Mammary epithelial cell (primary cell): ENCODE results near the gene CLCN7.

Experiments used
- EZH2 ChIP-seq: IDR thresholded peaks from 2 replicates; pipeline ENCODE4 v1.6.1; 2012; ENCODE audit warnings: low read length, inconsistent platforms, borderline replicate concordance
- TF ChIP-seq, protein P1 (sequence below), 2 donors: IDR thresholded peaks in 1 of 2; conservative IDR thresholded peaks in 1 of 2; 2 replicates each; pipeline ENCODE4 v1.5.1; 2011 to 2012; ENCODE audit warnings: inconsistent platforms in 2 of 2, low read length in 2 of 2, mild to moderate bottlenecking in 2 of 2, control low read depth in 1 of 2, low read depth in 1 of 2; ENCODE audit not compliant: insufficient read depth in 1 of 2; ENCODE audit errors: extremely low read depth in 1 of 2

GRCh38 chr16:1450841-1451240 is 24.0 kb downstream of the CLCN7 start:
- TF ChIP-seq, protein P1, sequence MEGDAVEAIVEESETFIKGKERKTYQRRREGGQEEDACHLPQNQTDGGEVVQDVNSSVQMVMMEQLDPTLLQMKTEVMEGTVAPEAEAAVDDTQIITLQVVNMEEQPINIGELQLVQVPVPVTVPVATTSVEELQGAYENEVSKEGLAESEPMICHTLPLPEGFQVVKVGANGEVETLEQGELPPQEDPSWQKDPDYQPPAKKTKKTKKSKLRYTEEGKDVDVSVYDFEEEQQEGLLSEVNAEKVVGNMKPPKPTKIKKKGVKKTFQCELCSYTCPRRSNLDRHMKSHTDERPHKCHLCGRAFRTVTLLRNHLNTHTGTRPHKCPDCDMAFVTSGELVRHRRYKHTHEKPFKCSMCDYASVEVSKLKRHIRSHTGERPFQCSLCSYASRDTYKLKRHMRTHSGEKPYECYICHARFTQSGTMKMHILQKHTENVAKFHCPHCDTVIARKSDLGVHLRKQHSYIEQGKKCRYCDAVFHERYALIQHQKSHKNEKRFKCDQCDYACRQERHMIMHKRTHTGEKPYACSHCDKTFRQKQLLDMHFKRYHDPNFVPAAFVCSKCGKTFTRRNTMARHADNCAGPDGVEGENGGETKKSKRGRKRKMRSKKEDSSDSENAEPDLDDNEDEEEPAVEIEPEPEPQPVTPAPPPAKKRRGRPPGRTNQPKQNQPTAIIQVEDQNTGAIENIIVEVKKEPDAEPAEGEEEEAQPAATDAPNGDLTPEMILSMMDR (conservative IDR thresholded peaks at IDR 0.05 in 1 of 2, IDR thresholded peaks at IDR 0.05 in 1 of 2; ENCODE audit: extremely low read depth in 1 of 2, insufficient read depth in 1 of 2, low read depth in 1 of 2, low read length in 2 of 2): no peak
- TF ChIP-seq EZH2: no peak
